ENCODE measurements around the gene PLEKHG4.

PLEKHG4 gene

GRCh38 chr16:67301080-67301782 is 21.9 kb downstream of the PLEKHG4 start:
- DNase-seq (ENCODE audit: extremely low read depth, low read depth) = no peak
- TF ChIP-seq, protein P1, sequence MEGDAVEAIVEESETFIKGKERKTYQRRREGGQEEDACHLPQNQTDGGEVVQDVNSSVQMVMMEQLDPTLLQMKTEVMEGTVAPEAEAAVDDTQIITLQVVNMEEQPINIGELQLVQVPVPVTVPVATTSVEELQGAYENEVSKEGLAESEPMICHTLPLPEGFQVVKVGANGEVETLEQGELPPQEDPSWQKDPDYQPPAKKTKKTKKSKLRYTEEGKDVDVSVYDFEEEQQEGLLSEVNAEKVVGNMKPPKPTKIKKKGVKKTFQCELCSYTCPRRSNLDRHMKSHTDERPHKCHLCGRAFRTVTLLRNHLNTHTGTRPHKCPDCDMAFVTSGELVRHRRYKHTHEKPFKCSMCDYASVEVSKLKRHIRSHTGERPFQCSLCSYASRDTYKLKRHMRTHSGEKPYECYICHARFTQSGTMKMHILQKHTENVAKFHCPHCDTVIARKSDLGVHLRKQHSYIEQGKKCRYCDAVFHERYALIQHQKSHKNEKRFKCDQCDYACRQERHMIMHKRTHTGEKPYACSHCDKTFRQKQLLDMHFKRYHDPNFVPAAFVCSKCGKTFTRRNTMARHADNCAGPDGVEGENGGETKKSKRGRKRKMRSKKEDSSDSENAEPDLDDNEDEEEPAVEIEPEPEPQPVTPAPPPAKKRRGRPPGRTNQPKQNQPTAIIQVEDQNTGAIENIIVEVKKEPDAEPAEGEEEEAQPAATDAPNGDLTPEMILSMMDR (IDR thresholded peaks at IDR 0.05; ENCODE audit: low read depth, low read length, missing control alignments) = no peak
- no peak overlapping the region for H3K4me3 ChIP-seq (replicated peaks; ENCODE audit: low read depth, low read length)

DNA sequence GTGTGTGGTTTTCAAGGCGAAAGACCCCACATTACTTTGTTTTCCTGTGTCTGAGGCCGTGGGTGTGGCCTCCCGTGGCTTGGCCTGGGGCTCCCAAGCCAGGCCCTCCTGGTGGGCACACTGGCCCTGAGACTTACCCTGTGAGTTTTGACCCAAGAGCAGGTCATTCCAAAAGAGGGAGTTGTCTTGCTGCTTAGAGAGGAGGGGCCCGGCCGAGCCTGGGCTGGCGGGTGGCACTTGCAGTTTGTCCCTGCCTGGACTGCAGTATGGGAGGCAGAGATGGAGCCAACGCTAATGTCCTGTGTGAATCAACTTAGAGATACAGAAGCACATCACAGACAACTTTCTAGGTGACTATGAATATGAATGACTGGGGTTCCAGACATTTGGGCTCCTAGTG is 22.7 kb downstream of the PLEKHG4 start:
- DNase-seq (ENCODE audit: extremely low read depth, low read depth) = no peak
- TF ChIP-seq, protein P1 (IDR thresholded peaks at IDR 0.05; ENCODE audit: low read depth, low read length, missing control alignments) = no peak

GRCh38 chr16:67302970-67303369 is 23.6 kb downstream of the PLEKHG4 start:
- no peak for DNase-seq (ENCODE audit: extremely low read depth, low read depth)
- H3K4me3 ChIP-seq (replicated peaks; ENCODE audit: low read depth, low read length) = no peak overlapping the region
- TF ChIP-seq, protein P1 (IDR thresholded peaks at IDR 0.05; ENCODE audit: low read depth, low read length, missing control alignments) = no peak

More for the DNA sequence above, 22.7 kb downstream of the PLEKHG4 start:
- no peak overlapping the region for H3K4me3 ChIP-seq (replicated peaks; ENCODE audit: low read depth, low read length)

DNA sequence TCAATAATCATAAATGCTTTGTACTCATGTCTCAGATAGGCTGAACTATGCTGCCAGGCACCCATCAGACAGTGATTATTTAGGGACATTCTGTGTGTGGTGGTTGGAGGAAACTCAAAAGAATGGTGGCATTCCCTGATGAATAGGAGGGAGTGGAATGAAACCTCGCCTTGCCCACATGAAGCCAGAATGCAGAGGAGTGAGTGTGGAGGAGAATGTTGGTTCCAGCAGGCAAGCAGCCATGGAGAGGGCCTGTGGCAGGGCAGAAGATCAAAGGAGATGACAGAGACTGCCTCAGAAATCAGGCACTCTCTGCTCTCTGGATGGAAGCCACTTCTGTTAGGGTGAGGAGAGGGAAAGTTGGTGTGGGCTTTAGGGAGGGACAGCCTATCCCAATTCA is 24.7 kb downstream of the PLEKHG4 start:
- TF ChIP-seq, protein P1 (IDR thresholded peaks at IDR 0.05; ENCODE audit: low read depth, low read length, missing control alignments) = no peak
- no peak for DNase-seq (ENCODE audit: extremely low read depth, low read depth)
- H3K4me3 ChIP-seq (replicated peaks; ENCODE audit: low read depth, low read length) = no peak overlapping the region

DNA sequence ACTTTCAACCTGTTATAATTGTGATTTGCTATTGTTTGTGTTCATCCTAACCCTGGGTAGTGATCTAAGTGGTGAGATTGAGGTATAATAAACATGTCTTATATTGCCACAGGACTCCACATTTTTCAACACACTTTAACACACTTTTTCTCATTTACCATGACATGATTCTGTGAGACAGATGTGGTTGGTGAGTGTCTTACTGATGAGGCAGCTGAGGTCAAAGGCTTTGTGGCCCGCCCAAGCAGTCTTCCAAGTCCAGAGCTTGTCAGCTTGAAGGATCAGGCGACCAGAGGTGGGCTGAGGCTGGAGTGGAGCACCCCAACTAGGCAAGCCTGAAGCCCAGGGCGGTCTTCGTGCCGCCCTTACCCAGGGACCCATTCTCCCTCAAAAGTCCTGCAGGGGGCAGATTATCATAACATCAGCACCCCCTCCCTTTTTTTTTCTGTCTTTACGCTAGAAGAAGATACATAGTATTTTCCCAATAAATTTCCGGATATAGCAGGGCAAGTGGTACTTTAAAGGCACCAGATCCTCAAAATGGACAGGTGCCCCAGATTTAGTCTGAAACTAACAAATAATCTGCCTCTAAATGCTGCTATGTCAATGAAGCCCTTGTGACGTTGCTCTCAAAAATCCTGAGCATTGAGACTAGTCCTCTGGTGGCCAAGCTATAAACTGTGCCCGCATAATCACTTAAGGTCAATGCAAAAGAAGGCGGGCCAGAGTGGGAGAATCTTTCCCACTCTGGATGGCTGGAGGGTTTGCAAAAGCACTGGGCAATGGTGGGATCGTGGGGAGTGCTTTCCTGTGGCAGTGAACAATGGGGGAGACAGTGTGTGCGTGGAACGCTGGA is 26.1 kb downstream of the PLEKHG4 start:
- H3K4me3 ChIP-seq (replicated peaks; ENCODE audit: low read depth, low read length) = no peak overlapping the region
- DNase-seq (ENCODE audit: extremely low read depth, low read depth) = no peak
- TF ChIP-seq, protein P1 (IDR thresholded peaks at IDR 0.05; ENCODE audit: low read depth, low read length, missing control alignments) = no peak

GRCh38 chr16:67310561-67310960 is 31.2 kb downstream of the PLEKHG4 start:
- TF ChIP-seq, protein P1 (IDR thresholded peaks at IDR 0.05; ENCODE audit: low read depth, low read length, missing control alignments) = no peak
- DNase-seq (ENCODE audit: extremely low read depth, low read depth) = no peak
- H3K4me3 ChIP-seq (replicated peaks; ENCODE audit: low read depth, low read length) = no peak overlapping the region

Data from HFF-Myc (cell line).